KOPT-K1 (cell line): ENCODE results near the gene FOXO6.

Source experiments
- H3K27ac ChIP-seq: fragments of 200-600 bp; sonication (generic); 2 replicates; pipeline ENCODE4 v1.5.1; 2016; ENCODE audit warnings: antibody characterized with exemption, mild to moderate bottlenecking, low read depth, low read length; ENCODE audit not compliant: poor library complexity, severe bottlenecking
- H3K36me3 ChIP-seq: fragments of 200-600 bp; sonication (generic); 2 replicates; pipeline ENCODE4 v1.5.1; 2017; ENCODE audit warnings: antibody characterized with exemption, mild to moderate bottlenecking, low read length, moderate library complexity; ENCODE audit not compliant: insufficient read depth
- H3K9me3 ChIP-seq: fragments of 200-600 bp; sonication (generic); 2 replicates; pipeline ENCODE4 v1.5.1; 2017; ENCODE audit warnings: antibody characterized with exemption, low read length, mild to moderate bottlenecking; ENCODE audit not compliant: insufficient read depth, poor library complexity, severe bottlenecking

FOXO6 gene

GRCh38 chr1:41420860-41421259, 59.6 kb downstream of the FOXO6 start:
- H3K27ac ChIP-seq, result no peak overlapping the region

DNA sequence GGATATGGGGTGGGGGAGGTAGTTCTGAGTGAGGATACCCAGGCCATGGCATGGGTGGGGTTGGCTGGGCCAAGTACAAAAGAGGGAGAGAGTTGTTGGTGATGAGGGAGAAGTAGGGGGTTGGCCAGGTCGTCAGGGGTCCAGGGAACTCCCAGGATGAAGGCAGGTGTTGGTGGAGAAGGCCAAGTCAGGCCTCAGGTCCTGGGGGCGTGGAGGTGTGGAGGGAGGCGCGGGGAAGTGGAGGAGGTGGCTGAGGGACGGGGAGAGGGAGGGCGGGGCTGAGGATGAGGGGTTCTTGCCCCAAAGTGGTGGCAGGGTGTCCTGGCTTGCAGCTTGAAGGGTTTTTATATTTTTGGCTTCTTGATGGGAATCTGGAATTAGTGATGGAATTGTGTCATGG, 61.1 kb downstream of the FOXO6 start:
- H3K36me3 ChIP-seq, result no peaks in the 10 kb centered on the region
- H3K27ac ChIP-seq, result no peak overlapping the region
- no peaks in the 10 kb centered on the region for H3K9me3 ChIP-seq

More at GRCh38 chr1:41420860-41421259, 59.6 kb downstream of the FOXO6 start:
- H3K36me3 ChIP-seq, result no peaks in the 10 kb centered on the region
- H3K9me3 ChIP-seq, result no peaks in the 10 kb centered on the region

GRCh38 chr1:41423511-41424191, 62.4 kb downstream of the FOXO6 start:
- H3K27ac ChIP-seq, result no peak overlapping the region

DNA sequence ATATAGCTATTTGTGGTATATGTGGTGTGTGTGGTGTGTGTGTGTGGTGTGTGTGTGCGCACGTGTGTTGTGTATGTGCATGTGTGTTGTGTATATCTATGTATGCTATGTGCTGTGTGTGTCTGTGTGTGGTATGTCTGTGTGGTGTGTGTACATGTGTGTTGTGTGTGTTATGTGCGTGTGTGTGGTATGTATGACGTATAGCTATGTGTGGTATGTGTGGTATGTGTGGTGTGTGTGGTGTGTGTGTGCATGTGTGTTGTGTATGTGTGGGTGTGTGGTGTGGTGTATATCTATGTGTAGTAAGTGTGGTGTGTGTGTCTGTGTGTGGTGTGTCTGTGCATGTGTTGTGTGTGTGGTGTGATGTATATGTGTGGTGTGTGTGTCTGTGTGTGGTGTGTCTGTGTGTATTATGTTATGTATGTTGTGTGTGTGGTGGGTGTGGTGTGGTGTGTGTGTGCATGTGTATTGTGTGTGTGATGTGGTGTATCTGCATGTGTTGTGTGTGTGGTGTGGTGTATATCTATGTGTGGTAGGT, 63.4 kb downstream of the FOXO6 start:
- Histone ChIP-seq H3K9me3 (no peaks in the 10 kb centered on the region), H3K27ac (no peak overlapping the region), H3K36me3 (no peaks in the 10 kb centered on the region)

More at GRCh38 chr1:41423511-41424191, 62.4 kb downstream of the FOXO6 start:
- Histone ChIP-seq H3K9me3 (no peaks in the 10 kb centered on the region), H3K36me3 (no peaks in the 10 kb centered on the region)

- H3K9me3 ChIP-seq, result no peaks in the 10 kb centered on the region
- H3K27ac ChIP-seq, result no peak overlapping the region
- H3K36me3 ChIP-seq, result no peaks in the 10 kb centered on the region
These were observed 64.1 kb downstream of the FOXO6 start for GRCh38 chr1:41425369-41425768.

- H3K36me3 ChIP-seq, result no peaks in the 10 kb centered on the region
- H3K27ac ChIP-seq, result no peak overlapping the region
- no peaks in the 10 kb centered on the region for H3K9me3 ChIP-seq
These were observed 65.1 kb downstream of the FOXO6 start for GRCh38 chr1:41426201-41426890.

- Histone ChIP-seq H3K9me3 (no peaks in the 10 kb centered on the region), H3K36me3 (no peaks in the 10 kb centered on the region), H3K27ac (no peak overlapping the region)
These were observed 66.1 kb downstream of the FOXO6 start for GRCh38 chr1:41427122-41427913.

- Histone ChIP-seq H3K36me3 (no peaks in the 10 kb centered on the region), H3K9me3 (no peaks in the 10 kb centered on the region), H3K27ac (no peak overlapping the region)
These were observed 66.9 kb downstream of the FOXO6 start for GRCh38 chr1:41427916-41428737.

DNA sequence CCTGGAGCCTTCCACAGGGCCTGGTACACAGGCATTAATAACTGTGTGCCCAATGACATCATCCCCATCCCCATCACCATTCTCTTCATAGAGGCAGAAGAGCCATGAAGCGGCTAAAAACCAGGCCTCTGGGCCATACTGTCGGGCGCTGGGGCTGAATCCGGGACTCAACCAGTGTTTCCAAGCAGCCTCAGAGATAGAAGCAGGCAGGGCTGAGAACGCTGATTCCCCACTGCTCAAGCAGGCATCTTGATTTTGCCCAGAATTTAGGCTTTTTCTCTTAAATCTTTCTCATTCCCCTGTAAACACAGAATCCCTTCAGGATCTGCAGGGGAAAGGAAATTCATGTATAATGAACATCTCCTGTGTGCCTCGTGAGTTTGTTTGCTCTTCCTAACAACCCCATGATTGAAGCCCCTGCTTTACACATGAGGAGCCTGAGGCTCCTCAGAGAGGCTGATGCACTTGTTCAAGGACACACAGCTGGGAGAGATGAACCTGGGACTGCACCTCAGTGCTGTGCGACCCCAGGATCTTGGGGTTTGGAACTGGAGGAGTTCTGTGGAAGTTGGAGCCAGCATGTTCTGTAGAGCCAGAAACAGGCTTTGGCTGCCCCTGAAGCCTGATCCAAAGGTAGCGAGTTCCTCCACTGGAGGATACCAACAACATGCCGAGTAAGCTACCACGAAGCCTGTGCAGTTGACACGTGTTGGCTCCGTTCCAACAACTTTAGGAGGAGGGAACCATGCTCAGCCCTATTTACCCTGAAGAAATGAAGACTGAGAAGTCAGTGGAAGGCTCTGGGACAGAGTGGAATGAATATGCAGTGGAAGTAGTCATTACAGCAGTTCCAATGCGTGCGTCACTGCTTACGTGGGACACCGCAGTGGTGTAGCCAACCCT, 67.8 kb downstream of the FOXO6 start:
- Histone ChIP-seq H3K36me3 (no peaks in the 10 kb centered on the region), H3K9me3 (no peaks in the 10 kb centered on the region), H3K27ac (no peak overlapping the region)

GRCh38 chr1:41429641-41430035, 68.4 kb downstream of the FOXO6 start:
- Histone ChIP-seq H3K36me3 (no peaks in the 10 kb centered on the region), H3K9me3 (no peaks in the 10 kb centered on the region), H3K27ac (no peak overlapping the region)

- no peak overlapping the region for H3K27ac ChIP-seq
- no peaks in the 10 kb centered on the region for H3K36me3 ChIP-seq
- no peaks in the 10 kb centered on the region for H3K9me3 ChIP-seq
These were observed 68.8 kb downstream of the FOXO6 start for GRCh38 chr1:41430069-41430468.

- H3K9me3 ChIP-seq, result no peaks in the 10 kb centered on the region
- no peak overlapping the region for H3K27ac ChIP-seq
- no peaks in the 10 kb centered on the region for H3K36me3 ChIP-seq
These were observed 69.3 kb downstream of the FOXO6 start for GRCh38 chr1:41430582-41430981.

GRCh38 chr1:41431490-41432350, 70.5 kb downstream of the FOXO6 start:
- Histone ChIP-seq H3K27ac (no peak overlapping the region), H3K9me3 (no peaks in the 10 kb centered on the region), H3K36me3 (no peaks in the 10 kb centered on the region)
